ENCODE measurements around the gene FCHSD2. TPM values are rescaled to one million over a fixed set of nuclear protein-coding genes. Genes with fewer than 3 reads are reported as not detected.
"Not testable (repeated sequence)": the region's sequence is repeated elsewhere in the genome, so short reads cannot be mapped to it uniquely, and the experiment has no call there.

FCHSD2 gene
- total RNA-seq, 2 experiments from 2014 or later, result 53.3 to 60.1 TPM

DNA sequence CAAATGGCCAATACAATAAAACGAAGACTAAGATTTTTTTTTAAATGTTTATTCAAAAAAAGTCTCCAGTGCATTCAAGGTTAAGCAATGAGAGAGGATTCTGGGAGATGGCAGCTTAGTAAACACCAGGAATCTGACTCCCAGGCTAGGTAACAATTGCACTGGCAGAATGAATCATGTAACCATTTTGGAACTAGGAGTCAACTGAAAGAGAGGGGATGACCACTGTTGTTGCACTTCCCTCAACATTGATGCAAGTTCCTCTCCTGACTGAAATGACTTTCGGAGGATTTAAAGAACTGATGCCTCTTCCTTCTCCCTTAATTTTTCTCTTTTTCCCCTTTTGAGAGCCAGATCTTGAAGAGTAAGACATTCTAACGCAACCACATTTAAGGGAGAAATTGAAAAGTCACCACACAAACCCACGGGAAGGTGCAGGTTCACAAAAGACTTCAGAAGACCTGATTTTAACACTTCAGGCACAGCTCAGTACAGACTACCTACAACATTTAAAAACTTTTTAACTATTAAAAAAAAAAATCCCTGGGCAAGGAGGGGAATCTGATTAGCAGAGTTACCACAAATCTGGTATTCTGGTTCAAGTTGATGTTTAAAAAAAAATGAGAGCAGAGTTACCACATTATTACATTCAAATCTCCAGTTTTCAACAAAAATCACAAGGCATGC lies 56.8 kb downstream of the FCHSD2 start:
- H3K4me1 Mint-ChIP-seq, result peaks cover 10% of the 10 kb centered on the region
- ATAC-seq (ENCODE audit: low read depth) (no peak), DNase-seq (no peak)
- no peaks in the 10 kb centered on the region for H3K9me3 Mint-ChIP-seq
- no peak overlapping the region for H3K27ac Mint-ChIP-seq
- no peaks in the 10 kb centered on the region for H3K27me3 Mint-ChIP-seq
- POLR2A ChIA-PET, result no interaction called here
- peaks cover 38% of the 10 kb centered on the region for H3K36me3 Mint-ChIP-seq
- no peak overlapping the region for H3K4me3 Mint-ChIP-seq

DNA sequence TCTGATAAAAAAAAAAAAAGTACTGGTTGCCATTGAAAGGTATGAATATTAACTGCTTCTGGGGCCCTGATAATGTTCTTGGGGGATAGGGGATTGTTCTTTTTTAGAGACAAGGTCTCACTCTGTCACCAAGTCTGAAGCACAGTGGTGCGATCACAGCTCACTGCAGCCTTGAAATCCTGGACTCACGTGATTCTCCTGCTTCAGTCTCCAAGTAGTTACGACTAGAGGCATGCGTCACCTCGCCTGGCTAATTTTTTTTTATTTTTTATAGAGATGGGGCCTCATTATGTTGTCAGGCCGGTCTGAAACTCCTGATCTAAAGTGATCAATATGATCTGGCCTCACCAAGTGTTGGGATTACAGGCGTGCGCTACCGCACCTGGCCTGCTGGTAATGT lies 63.5 kb downstream of the FCHSD2 start:
- POLR2A ChIA-PET, result no interaction called here
- ATAC-seq (ENCODE audit: low read depth) (no peak), DNase-seq (no peak)
- peaks cover 15% of the 10 kb centered on the region for H3K4me1 Mint-ChIP-seq
- peaks cover 54% of the 10 kb centered on the region for H3K36me3 Mint-ChIP-seq
- peaks cover 3% of the 10 kb centered on the region for H3K9me3 Mint-ChIP-seq
- H3K4me3 Mint-ChIP-seq, result no peak overlapping the region
- H3K27ac Mint-ChIP-seq, result no peak overlapping the region
- H3K27me3 Mint-ChIP-seq, result no peaks in the 10 kb centered on the region

DNA sequence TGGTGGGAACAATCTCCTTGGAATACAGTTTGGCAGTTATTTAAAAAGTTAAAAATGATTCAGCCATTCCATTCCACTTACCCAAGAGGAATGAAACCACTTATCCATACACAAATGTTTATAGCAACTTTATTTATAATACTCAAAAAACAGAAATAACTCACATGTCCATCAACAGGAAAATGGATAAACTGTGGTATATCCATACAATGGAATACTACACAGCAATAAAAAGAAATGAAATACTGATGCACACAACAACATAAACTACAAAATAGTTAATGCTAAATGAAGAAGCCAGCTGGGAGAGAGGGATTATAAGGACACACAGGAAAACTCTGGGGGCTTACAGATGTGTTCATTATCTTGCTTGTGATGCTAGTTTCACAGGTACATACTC lies 64.7 kb downstream of the FCHSD2 start:
- Mint-ChIP-seq H3K4me3 (no peak overlapping the region), H3K36me3 (peaks cover 47% of the 10 kb centered on the region), H3K27ac (no peak overlapping the region), H3K27me3 (no peaks in the 10 kb centered on the region), H3K4me1 (peaks cover 24% of the 10 kb centered on the region), H3K9me3 (peaks cover 3% of the 10 kb centered on the region)
- POLR2A ChIA-PET, result no interaction called here
- no peak for DNase-seq
- ATAC-seq (ENCODE audit: low read depth), result no peak

DNA sequence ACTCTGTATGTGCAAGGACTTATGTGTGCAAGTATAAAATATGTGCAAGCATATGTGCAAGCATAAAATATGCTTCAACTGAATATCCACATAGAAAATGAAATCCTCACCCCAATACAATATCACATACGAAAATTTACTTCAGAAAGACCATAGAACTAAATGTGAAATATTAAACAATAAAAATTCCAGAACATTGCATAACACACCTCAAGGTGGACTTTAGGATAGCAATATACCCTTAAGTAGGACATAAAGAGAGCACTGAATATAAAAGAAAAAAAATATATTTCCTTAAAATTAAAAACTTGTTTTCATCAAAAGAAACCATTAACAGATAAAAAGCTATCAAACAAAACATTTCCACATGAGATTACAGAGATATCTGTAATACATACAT lies 67.8 kb downstream of the FCHSD2 start:
- peaks cover 43% of the 10 kb centered on the region for H3K36me3 Mint-ChIP-seq
- POLR2A ChIA-PET, result no interaction called here
- no peak overlapping the region for H3K27ac Mint-ChIP-seq
- peaks cover 3% of the 10 kb centered on the region for H3K9me3 Mint-ChIP-seq
- H3K4me3 Mint-ChIP-seq, result no peak overlapping the region
- H3K27me3 Mint-ChIP-seq, result no peaks in the 10 kb centered on the region
- ATAC-seq (ENCODE audit: low read depth) (no peak), DNase-seq (no peak)
- H3K4me1 Mint-ChIP-seq, result peaks cover 26% of the 10 kb centered on the region

GRCh38 chr11:73072935-73073481 lies 69.1 kb downstream of the FCHSD2 start:
- Mint-ChIP-seq H3K36me3 (peaks cover 32% of the 10 kb centered on the region), H3K4me1 (peaks cover 26% of the 10 kb centered on the region), H3K27ac (peak overlapping the region; percentile 37), H3K9me3 (peaks cover 3% of the 10 kb centered on the region), H3K4me3 (peak overlapping the region; percentile 24), H3K27me3 (no peaks in the 10 kb centered on the region)
- POLR2A ChIA-PET, result no interaction called here
- DNase-seq (no peak), ATAC-seq (ENCODE audit: low read depth) (peak; percentile 89)

DNA sequence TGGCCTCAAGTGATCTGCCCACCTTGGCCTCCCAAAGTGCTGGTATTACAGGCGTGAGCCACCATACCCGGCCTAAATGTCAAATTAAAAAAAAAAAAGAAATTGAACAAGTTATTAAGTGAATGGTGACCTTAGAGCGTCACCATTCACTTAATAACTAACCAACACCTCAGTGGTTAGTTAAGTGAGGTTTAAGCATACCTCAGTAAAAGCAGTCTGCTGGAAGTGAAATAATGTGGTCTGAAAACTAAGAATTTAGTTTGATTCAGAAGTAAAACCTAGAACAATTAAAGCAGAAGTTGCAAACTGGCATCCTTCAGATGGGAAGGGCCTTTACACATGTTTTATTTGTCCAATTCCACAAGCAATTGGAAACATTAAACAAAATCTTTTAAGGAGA lies 71.5 kb downstream of the FCHSD2 start:
- no peak overlapping the region for H3K4me3 Mint-ChIP-seq
- H3K4me1 Mint-ChIP-seq, result peaks cover 32% of the 10 kb centered on the region
- no peak for DNase-seq
- H3K36me3 Mint-ChIP-seq, result peaks cover 33% of the 10 kb centered on the region
- ATAC-seq (ENCODE audit: low read depth), result no peak
- H3K27ac Mint-ChIP-seq, result no peak overlapping the region
- no peaks in the 10 kb centered on the region for H3K27me3 Mint-ChIP-seq
- POLR2A ChIA-PET, result no interaction called here
- peaks cover 5% of the 10 kb centered on the region for H3K9me3 Mint-ChIP-seq

DNA sequence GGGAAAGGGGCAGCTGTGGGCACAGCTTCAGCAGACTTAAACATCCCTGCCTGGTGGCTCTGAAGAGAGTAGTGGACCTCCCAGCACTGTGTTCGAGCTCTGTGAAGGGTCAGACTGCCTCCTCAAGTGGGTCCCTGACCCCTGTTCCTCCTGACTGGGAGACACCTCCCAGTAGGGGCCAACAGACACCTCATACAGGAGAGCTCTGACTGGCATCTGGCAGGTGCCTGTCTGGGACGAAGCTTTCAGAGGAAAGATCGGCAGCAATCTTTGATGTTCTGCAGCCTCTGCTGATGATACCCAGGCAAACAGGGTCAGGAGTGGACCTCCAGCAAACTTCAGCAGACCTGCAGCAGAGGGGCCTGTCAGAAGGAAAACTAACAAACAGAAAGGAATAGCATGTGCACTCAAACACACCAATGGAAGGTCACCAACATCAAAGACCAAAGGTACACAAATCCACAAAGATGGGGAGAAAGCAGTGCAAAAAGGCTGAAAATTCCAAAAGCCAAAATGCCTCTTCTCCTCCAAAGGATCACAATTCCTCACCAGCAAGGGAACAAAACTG lies 80.2 kb downstream of the FCHSD2 start:
- DNase-seq; H3K27me3 Mint-ChIP-seq; H3K9me3 Mint-ChIP-seq; H3K27ac Mint-ChIP-seq; H3K4me3 Mint-ChIP-seq; ATAC-seq (ENCODE audit: low read depth); POLR2A ChIA-PET: not testable (repeated sequence)
- Mint-ChIP-seq H3K4me1 (peaks cover 25% of the 10 kb centered on the region), H3K36me3 (peaks cover 41% of the 10 kb centered on the region)

DNA sequence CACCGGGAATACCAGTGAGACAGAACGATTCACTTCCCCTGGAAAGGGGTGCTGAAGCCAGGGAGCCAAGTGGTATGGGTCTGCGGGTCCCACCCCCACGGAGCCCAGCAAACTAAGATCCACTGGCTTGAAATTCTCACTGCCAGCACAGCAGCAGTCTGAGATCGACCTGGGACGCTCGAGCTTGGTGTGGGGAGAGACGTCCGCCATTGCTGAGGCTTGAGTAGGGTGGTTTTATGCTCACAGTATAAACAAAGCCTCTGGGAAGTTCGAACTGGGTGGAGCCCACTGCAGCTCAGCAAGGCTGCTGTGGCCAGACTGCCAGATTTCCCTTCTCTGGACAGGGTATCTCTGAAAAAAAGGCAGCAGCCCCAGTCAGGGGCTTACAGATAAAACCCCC lies 80.7 kb downstream of the FCHSD2 start:
- H3K9me3 Mint-ChIP-seq; DNase-seq; POLR2A ChIA-PET; H3K4me3 Mint-ChIP-seq; H3K27ac Mint-ChIP-seq; ATAC-seq (ENCODE audit: low read depth); H3K27me3 Mint-ChIP-seq: not testable (repeated sequence)
- Mint-ChIP-seq H3K4me1 (peaks cover 23% of the 10 kb centered on the region), H3K36me3 (peaks cover 37% of the 10 kb centered on the region)

DNA sequence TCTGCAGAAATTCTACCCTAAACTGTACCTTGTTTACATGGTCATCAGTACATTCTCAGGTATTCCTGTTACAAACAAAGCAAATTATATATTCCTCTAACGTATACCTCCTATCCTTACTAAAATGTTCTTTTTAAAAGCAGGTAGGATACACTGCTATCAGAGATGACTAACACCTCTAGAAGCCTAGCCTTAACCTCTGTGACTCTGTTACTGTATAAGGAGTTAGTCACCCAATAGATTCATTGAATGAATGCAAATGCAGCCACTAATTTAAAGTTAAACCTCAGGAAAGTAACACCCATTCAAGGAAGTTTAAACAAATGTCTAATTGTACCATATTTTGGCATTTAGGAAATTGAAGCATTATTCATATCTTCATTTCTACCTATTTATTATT lies 82.2 kb downstream of the FCHSD2 start:
- H3K27me3 Mint-ChIP-seq, result no peaks in the 10 kb centered on the region
- no peak overlapping the region for H3K27ac Mint-ChIP-seq
- H3K4me1 Mint-ChIP-seq, result peaks cover 20% of the 10 kb centered on the region
- H3K36me3 Mint-ChIP-seq, result peaks cover 32% of the 10 kb centered on the region
- ATAC-seq (ENCODE audit: low read depth), result no peak
- DNase-seq, result no peak
- H3K9me3 Mint-ChIP-seq, result no peaks in the 10 kb centered on the region
- POLR2A ChIA-PET, result no interaction called here
- no peak overlapping the region for H3K4me3 Mint-ChIP-seq

DNA sequence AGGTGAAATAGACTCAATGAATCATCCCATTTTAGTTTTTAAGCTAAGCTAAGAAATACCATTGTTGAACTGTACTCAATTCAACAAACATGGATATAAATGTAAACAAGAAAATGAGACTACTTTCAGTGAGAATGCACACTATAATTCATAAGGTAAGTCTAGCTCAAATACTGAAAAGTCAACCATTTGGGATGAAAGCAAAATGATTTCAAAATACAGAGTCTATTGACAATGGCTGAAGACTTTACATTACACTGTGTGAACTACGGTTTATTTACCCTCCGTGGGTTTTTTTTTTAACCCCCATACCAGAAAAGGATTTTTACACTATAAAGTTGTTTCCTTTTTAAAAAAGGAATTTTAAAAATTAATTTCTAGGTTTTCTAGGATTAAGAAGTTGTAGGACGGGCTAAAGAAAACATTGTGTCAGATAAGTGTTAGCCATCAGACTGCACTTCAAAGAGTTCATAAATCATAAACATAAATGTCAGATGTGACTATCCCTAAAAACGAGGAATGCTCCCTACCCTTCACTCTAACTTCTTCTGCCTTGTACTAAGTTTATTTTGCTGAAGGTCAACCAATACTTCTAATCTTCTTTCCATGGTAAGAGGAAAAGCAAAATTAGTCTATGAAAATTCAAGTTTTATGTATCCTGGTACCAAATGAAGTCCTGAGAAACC lies 83.0 kb downstream of the FCHSD2 start:
- no peak overlapping the region for H3K4me3 Mint-ChIP-seq
- ATAC-seq (ENCODE audit: low read depth) (no peak), DNase-seq (no peak)
- POLR2A ChIA-PET, result no interaction called here
- peaks cover 18% of the 10 kb centered on the region for H3K4me1 Mint-ChIP-seq
- H3K27ac Mint-ChIP-seq, result no peak overlapping the region
- H3K9me3 Mint-ChIP-seq, result no peaks in the 10 kb centered on the region
- H3K36me3 Mint-ChIP-seq, result peaks cover 32% of the 10 kb centered on the region
- H3K27me3 Mint-ChIP-seq, result no peaks in the 10 kb centered on the region

DNA sequence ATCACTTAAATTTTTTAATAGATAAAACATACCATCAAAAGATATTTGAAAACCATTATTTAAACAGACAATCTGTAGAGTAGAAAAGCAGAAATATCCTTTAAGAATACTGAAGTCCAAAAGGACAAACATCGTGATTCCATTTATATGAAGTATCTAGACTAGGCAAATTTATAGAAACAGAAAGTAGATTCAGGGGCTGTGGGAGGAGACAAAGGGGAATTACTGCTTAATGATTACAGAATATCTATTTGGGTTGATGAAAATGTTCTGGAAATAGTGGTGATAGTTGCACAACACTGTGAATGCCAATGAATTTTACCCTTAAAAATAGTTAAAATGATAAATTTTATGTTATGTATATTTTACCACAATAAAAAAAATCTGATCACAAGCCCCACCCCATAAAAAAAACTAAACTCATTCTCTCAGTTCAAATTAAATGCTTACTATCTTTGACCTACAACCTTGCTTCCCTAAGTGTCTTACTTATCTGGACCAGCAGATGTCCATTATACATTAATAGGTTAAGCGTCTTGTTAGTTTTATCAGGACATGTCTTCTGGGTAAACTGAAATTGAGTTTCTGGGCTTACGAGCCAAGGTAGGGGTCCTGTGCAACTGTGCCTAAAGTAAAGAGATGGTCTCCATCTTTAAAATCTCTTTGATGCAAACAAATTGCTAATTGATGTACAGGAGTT lies 86.3 kb downstream of the FCHSD2 start:
- Mint-ChIP-seq H3K27ac (no peak overlapping the region), H3K9me3 (no peaks in the 10 kb centered on the region), H3K36me3 (peaks cover 21% of the 10 kb centered on the region), H3K4me1 (peaks cover 10% of the 10 kb centered on the region), H3K27me3 (no peaks in the 10 kb centered on the region), H3K4me3 (no peak overlapping the region)
- DNase-seq (no peak), ATAC-seq (ENCODE audit: low read depth) (no peak)
- POLR2A ChIA-PET, result no interaction called here

DNA sequence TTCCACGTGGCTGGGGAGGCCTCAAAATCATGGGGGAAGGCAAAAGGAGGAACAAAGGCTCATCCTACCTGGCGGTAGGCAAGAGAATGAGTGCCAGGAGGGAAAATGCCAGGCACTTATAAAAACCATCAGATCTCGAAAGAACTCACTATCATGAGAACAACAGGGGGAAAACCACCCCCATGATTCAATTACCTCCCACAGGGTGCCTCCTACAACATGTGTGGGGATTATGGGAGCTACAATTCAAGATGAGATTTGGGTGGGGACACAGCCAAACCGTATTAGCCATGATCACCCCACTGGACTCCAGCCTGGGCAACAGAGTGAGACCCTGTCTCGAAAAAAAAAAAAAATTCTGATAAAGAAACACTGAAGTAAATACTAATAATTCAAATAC lies 87.1 kb downstream of the FCHSD2 start:
- Mint-ChIP-seq H3K4me1 (peaks cover 7% of the 10 kb centered on the region), H3K36me3 (peaks cover 19% of the 10 kb centered on the region), H3K27ac (peak overlapping the region; percentile 6), H3K4me3 (no peak overlapping the region), H3K9me3 (no peaks in the 10 kb centered on the region), H3K27me3 (no peaks in the 10 kb centered on the region)
- POLR2A ChIA-PET, result no interaction called here
- DNase-seq (no peak), ATAC-seq (ENCODE audit: low read depth) (no peak)

DNA sequence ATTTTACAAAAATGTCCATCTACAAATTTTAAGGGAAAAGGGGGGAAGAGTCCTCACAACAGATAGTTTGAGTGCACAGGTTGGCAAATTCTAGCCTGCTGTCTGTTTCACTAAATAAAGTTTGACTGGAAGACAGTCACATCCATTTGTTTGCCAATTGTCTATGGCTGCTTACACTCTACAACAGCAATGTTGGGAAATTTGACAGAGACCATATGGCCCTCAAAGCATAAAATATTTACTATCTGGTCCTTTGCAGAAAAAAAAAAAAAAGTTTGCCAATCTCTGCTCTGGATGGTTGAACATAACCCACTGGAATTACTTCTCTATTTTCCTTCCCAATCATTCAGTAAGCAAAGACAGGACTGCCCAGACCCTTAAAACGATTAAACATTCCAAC lies 88.2 kb downstream of the FCHSD2 start:
- H3K27me3 Mint-ChIP-seq, result no peaks in the 10 kb centered on the region
- H3K36me3 Mint-ChIP-seq, result peaks cover 19% of the 10 kb centered on the region
- no peak overlapping the region for H3K27ac Mint-ChIP-seq
- H3K9me3 Mint-ChIP-seq, result no peaks in the 10 kb centered on the region
- ATAC-seq (ENCODE audit: low read depth) (no peak), DNase-seq (no peak)
- peaks cover 9% of the 10 kb centered on the region for H3K4me1 Mint-ChIP-seq
- no peak overlapping the region for H3K4me3 Mint-ChIP-seq
- POLR2A ChIA-PET, result no interaction called here

Measured in activated naive CD8-positive, alpha-beta T cell treated with anti-CD3 and anti-CD28 coated beads, Interleukin-2, amount 10 ng/mL, durations not matched to agents 7 days and 5 days (primary cell).